PFSK-1 (cell line): Measurements from ENCODE around the gene SPATA45.

Experiments
- FOXP2 ChIP-seq: optimal IDR thresholded peaks from 2 replicates; pipeline ENCODE3; 2011; ENCODE audit warnings: borderline replicate concordance, control low read depth, inconsistent platforms; ENCODE audit not compliant: insufficient read depth; ENCODE audit errors: extremely low read length, extremely low read depth
- POLR2AphosphoS5 ChIP-seq: IDR thresholded peaks from 2 replicates; pipeline ENCODE4 v1.6.1; 2012; ENCODE audit warnings: low read depth, mild to moderate bottlenecking, control low read depth, low read length, moderate library complexity
- SIN3A ChIP-seq: IDR thresholded peaks from 2 replicates; pipeline ENCODE4 v1.6.1; 2012; ENCODE audit warnings: mild to moderate bottlenecking, low read length, moderate library complexity, borderline replicate concordance; ENCODE audit not compliant: insufficient read depth
- TAF1 ChIP-seq: IDR thresholded peaks from 2 replicates; pipeline ENCODE4 v1.6.1; 2012; ENCODE audit warnings: low read length, control low read depth, borderline replicate concordance; ENCODE audit not compliant: insufficient read depth
- TF ChIP-seq, protein P1 (sequence below), 2 experiments: IDR thresholded peaks; 2 replicates each; pipeline versions ENCODE4 v1.6.1 to v1.8.0; 2011 to 2012; ENCODE audit warnings: low read depth in 2 of 2, low read length in 2 of 2, control low read depth in 1 of 2, inconsistent platforms in 1 of 2, mild to moderate bottlenecking in 1 of 2, moderate library complexity in 1 of 2; ENCODE audit not compliant: insufficient read depth in 1 of 2

The SPATA45 gene

DNA sequence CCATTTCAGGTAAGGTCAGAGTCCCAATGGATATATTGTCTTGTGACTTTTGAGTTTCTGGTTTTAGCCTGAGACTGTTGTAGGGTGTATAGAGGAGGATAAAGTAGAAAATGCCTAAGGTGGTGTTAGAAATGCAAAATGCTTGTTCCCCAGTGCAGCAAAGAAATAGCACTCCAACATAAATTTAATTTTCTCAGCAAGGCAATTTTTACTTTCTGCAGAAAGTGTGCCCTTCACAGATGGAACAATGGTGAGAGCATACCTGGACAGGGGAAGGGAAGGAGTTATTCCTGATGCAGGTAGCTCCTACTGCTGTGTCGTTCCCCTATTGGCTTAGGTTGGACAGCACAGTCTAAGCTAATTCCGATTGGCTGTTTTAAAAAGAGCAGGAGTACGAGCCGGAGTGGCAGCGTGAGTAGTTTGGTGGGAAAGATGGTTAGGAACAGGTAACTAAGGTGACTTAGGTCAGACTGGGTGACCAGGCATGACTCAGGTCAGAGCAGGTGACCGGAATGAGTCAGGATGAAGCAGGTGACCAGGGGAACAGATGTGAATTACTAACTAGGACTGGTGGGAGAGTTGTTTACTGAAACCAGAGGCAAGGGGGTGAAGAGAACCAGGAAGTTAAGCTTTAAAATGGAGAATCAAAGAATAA, 21.5 kb downstream of the SPATA45 start:
- TF ChIP-seq FOXP2 (no peak), TAF1 (no peak), SIN3A (no peak), POLR2AphosphoS5 (no peak)

DNA sequence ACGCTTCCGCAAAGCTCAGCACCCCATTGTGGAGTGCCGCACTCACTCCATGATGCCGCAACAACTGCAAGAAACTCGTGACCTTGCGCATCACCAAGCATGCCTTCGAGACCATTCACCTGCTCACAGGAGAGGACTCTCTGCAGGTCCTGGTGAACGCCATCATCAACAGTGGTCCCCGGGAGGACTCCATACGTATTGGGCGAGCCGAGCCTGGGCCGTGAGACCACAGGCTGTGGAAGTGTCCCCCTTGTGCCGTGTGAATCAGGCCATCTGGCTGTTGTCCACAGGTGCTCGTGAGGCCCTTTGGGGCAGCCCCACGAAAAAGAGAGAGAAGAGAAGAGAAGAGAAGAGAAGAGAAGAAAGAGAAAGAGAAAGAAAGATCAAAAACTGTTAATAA, 23.2 kb downstream of the SPATA45 start:
- TF ChIP-seq FOXP2 (no peak), POLR2AphosphoS5 (no peak), TAF1 (no peak), SIN3A (no peak)
- TF ChIP-seq, protein P1, sequence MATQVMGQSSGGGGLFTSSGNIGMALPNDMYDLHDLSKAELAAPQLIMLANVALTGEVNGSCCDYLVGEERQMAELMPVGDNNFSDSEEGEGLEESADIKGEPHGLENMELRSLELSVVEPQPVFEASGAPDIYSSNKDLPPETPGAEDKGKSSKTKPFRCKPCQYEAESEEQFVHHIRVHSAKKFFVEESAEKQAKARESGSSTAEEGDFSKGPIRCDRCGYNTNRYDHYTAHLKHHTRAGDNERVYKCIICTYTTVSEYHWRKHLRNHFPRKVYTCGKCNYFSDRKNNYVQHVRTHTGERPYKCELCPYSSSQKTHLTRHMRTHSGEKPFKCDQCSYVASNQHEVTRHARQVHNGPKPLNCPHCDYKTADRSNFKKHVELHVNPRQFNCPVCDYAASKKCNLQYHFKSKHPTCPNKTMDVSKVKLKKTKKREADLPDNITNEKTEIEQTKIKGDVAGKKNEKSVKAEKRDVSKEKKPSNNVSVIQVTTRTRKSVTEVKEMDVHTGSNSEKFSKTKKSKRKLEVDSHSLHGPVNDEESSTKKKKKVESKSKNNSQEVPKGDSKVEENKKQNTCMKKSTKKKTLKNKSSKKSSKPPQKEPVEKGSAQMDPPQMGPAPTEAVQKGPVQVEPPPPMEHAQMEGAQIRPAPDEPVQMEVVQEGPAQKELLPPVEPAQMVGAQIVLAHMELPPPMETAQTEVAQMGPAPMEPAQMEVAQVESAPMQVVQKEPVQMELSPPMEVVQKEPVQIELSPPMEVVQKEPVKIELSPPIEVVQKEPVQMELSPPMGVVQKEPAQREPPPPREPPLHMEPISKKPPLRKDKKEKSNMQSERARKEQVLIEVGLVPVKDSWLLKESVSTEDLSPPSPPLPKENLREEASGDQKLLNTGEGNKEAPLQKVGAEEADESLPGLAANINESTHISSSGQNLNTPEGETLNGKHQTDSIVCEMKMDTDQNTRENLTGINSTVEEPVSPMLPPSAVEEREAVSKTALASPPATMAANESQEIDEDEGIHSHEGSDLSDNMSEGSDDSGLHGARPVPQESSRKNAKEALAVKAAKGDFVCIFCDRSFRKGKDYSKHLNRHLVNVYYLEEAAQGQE (IDR thresholded peaks at IDR 0.05; ENCODE audit: insufficient read depth in 1 of 2, low read depth in 2 of 2, low read length in 2 of 2), result no peak

DNA sequence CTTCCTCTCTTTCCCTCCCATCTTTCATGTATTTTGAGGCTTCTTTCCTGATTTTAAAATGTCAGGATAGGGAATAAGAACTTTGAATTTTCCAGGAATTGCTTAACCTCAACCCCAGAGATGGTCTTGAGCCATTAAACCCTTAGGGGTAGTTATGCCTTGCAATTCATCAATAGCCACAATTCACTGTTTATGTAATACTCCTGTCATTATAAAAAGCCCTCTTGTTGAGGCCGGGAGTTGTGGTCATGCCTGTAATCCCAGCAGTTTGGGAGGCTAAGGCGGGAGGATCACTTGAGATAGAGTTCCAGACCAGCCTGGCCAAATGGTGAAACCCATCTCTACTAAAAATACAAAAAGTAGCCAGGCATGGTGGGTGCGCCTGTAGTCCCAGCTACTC, 24.5 kb downstream of the SPATA45 start:
- TF ChIP-seq POLR2AphosphoS5 (no peak), TAF1 (no peak), FOXP2 (no peak), SIN3A (no peak)
- TF ChIP-seq, protein P1 (IDR thresholded peaks at IDR 0.05; ENCODE audit: insufficient read depth in 1 of 2, low read depth in 2 of 2, low read length in 2 of 2), result no peak

DNA sequence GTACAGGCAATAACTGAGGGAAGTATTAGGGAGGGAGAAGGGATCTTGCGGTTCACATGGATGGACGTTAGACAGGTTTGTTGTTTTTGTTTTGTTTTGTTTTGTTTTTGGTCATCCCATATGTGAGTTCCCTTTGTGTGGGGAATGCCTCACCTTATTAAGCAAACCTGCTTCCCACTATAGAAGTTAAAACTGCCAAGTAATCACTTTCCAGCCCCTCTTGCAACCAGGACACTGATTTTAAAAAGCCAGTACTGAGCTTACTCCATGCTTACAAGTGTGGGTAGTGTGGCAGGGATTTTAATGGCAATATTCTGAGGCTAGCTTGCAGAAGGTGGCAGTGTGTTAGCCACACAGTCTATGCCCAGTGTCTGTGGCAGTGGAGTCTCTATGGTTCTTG, 26.5 kb downstream of the SPATA45 start:
- TF ChIP-seq TAF1 (no peak), SIN3A (no peak), FOXP2 (no peak), POLR2AphosphoS5 (no peak)
- TF ChIP-seq, protein P1 (IDR thresholded peaks at IDR 0.05; ENCODE audit: insufficient read depth in 1 of 2, low read depth in 2 of 2, low read length in 2 of 2), result no peak

DNA sequence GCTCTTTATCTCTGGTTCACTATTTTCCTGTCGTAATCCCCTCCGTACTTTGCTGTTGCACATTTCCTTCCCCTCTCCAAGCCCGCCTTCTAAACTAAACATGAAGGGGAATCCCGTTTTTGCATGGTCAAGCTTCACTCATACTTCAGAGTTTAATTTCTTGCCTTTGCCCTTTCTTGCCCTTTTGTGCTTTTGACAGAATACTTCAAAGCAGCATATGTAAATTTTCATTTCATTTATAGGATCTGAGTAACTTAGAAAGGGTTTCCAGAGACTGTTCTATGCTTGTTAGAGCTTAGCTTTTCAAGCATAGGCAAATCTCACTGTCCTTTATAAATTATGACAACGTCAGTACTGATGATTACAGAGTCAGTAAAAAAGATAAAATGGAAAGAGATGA, 27.7 kb downstream of the SPATA45 start:
- no peak for TF ChIP-seq TAF1
- TF ChIP-seq, protein P1 (IDR thresholded peaks at IDR 0.05; ENCODE audit: insufficient read depth in 1 of 2, low read depth in 2 of 2, low read length in 2 of 2), result no peak
- TF ChIP-seq FOXP2, result no peak
- no peak for TF ChIP-seq POLR2AphosphoS5
